ENCODE results near the gene C2orf49.

DNA sequence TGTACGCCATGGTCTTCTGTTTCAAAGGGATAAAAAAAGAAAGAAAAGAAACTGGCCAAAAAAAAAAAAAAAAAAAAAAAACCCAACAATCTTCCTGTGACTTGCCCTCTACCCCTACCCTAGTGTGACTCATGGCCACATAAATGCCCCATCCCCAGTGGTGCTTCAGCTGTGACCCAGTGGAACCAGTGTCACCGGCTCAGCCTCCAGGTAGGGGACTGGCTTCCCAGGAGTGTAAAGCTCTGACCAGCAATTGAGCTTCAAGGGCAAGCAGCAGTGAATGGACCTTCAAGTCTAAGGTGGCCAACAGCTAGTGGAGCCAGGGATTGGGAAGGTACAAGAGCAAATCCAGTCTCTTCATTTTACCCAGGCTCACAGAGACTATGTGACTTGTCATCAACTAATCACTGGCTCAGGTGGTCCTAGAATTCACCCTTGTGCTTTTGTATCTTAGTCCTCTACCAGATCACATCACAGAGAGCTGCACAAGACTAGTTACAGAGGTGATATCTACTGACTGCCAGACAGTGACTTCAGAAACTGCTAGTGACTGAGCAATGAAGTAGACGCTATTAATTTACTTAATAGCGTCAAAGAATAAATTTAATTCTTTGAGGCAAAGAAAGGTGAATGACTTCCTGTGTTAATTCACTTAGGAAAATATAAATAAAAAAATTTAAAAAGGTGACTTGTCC lies 6.5 kb upstream of the C2orf49 start:
- TF ChIP-seq ARNTL (CRISPR knock-in tag; IDR thresholded peaks at IDR 0.05; ENCODE audit: borderline replicate concordance, low read depth), result no peak
- TF ChIP-seq, protein P1, sequence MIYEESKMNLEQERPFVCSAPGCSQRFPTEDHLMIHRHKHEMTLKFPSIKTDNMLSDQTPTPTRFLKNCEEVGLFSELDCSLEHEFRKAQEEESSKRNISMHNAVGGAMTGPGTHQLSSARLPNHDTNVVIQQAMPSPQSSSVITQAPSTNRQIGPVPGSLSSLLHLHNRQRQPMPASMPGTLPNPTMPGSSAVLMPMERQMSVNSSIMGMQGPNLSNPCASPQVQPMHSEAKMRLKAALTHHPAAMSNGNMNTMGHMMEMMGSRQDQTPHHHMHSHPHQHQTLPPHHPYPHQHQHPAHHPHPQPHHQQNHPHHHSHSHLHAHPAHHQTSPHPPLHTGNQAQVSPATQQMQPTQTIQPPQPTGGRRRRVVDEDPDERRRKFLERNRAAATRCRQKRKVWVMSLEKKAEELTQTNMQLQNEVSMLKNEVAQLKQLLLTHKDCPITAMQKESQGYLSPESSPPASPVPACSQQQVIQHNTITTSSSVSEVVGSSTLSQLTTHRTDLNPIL (CRISPR knock-in tag; IDR thresholded peaks at IDR 0.05; ENCODE audit: low read depth), result no peak
- no peak for TF ChIP-seq PPARA (CRISPR knock-in tag; IDR thresholded peaks at IDR 0.05; ENCODE audit: borderline replicate concordance)
- TF ChIP-seq, protein P2, sequence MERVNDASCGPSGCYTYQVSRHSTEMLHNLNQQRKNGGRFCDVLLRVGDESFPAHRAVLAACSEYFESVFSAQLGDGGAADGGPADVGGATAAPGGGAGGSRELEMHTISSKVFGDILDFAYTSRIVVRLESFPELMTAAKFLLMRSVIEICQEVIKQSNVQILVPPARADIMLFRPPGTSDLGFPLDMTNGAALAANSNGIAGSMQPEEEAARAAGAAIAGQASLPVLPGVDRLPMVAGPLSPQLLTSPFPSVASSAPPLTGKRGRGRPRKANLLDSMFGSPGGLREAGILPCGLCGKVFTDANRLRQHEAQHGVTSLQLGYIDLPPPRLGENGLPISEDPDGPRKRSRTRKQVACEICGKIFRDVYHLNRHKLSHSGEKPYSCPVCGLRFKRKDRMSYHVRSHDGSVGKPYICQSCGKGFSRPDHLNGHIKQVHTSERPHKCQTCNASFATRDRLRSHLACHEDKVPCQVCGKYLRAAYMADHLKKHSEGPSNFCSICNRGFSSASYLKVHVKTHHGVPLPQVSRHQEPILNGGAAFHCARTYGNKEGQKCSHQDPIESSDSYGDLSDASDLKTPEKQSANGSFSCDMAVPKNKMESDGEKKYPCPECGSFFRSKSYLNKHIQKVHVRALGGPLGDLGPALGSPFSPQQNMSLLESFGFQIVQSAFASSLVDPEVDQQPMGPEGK (CRISPR knock-in tag; IDR thresholded peaks at IDR 0.05; ENCODE audit: borderline replicate concordance), result no peak
- no peak for TF ChIP-seq ZFP3 (CRISPR knock-in tag; IDR thresholded peaks at IDR 0.05)
- TF ChIP-seq TCF4 (CRISPR knock-in tag; IDR thresholded peaks at IDR 0.05; ENCODE audit: borderline replicate concordance), result no peak
- TF ChIP-seq, protein P3, sequence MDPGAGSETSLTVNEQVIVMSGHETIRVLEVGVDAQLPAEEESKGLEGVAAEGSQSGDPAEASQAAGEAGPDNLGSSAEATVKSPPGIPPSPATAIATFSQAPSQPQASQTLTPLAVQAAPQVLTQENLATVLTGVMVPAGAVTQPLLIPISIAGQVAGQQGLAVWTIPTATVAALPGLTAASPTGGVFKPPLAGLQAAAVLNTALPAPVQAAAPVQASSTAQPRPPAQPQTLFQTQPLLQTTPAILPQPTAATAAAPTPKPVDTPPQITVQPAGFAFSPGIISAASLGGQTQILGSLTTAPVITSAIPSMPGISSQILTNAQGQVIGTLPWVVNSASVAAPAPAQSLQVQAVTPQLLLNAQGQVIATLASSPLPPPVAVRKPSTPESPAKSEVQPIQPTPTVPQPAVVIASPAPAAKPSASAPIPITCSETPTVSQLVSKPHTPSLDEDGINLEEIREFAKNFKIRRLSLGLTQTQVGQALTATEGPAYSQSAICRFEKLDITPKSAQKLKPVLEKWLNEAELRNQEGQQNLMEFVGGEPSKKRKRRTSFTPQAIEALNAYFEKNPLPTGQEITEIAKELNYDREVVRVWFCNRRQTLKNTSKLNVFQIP (CRISPR knock-in tag; IDR thresholded peaks at IDR 0.05; ENCODE audit: borderline replicate concordance, low read depth), result no peak
- no peak for TF ChIP-seq TOX (CRISPR knock-in tag; IDR thresholded peaks at IDR 0.05; ENCODE audit: borderline replicate concordance)
- no peak for TF ChIP-seq OSR1 (CRISPR knock-in tag; IDR thresholded peaks at IDR 0.05)
- no peak for TF ChIP-seq ESRRG (CRISPR knock-in tag; IDR thresholded peaks at IDR 0.05)
- no peak for TF ChIP-seq BACH2 (CRISPR knock-in tag; IDR thresholded peaks at IDR 0.05; ENCODE audit: borderline replicate concordance)
- TF ChIP-seq CSDC2 (CRISPR knock-in tag; IDR thresholded peaks at IDR 0.05), result no peak
- TF ChIP-seq SNAI2 (CRISPR knock-in tag; IDR thresholded peaks at IDR 0.05), result no peak

Data from SK-N-SH treated with all-trans-retinoic acid at 6 μM for 48 hours (cell line).